Suppressor macrophage (primary cell): ENCODE measurements around the gene SDK1.

ENCODE experiments used
- DNase-seq, 4 experiments: peaks; one replicate each; pipeline ENCODE4 v3.0.0-alpha.2; 2020 to 2022

SDK1 gene

DNA sequence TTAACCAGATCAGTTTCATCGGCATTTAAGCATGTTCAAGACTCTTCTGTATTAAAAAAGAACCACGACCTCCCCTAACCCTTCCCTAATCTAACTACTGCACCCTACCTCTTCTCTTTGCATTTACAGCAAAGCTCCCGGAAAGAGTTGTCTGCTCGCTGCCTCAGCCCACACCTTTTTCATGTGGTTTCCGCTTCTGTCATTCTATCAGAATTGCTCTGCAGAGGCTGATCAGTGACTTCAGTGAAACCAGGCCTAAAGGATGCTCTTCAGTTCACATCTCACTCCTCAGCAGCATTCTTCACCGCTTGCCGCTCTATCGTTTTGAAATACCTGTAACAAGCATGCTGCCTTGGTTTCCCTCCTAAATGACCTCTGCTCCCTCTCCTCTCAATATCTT, 160.9 kb downstream of the SDK1 start:
- no peak for DNase-seq

DNA sequence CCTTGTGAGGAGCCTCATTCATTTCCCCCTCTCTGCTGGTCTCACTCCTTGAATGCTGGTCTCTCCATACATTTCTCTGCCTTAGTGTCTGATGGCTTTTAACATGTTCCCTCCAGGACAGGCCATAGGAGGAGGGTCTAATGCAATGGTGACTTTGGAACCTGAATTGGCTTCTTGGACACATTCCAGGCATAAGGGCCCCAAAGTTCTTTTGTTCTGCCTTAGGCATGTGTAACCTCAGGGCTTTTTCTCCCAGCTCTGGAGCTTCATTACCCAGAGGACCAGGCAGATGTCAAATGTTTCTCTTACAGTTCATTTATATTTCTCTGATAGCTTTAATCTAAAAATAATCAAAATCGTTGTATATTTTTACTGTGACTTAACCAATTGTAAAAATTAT, 162.6 kb downstream of the SDK1 start:
- DNase-seq: no peak

DNA sequence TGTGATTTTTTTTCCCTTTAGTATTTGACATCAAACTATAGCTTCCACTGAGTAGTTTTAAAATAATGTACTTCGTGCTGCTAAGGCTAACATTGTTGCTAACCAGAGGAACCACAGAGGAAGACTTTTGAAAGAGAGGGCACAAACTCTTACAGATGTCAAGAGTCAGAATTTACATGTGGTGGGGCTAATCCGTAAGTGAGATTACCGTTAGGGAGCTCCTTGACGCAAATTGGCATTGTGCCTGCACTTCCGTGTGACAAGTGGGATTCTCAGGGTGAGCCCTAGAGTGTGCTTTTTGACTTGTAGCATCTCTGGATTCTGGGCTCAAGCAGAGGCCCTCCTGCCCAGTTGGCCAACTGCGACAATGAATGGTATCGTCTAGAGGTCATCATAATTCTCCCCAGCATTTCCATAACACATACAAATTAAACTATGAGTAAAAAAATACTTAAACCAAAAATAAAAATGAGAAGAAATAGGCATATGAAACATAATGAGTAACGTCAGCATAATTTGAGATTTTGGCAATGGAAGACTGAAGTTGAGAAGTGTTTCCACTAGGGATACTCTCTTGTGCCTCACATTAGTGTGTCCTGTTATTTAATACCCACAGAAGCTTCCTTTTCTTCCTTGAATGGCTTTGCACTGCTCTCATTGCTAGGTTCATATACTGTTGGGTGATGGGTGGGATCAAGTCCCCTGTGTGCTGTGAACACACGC, 164.0 kb downstream of the SDK1 start:
- DNase-seq: no peak

DNA sequence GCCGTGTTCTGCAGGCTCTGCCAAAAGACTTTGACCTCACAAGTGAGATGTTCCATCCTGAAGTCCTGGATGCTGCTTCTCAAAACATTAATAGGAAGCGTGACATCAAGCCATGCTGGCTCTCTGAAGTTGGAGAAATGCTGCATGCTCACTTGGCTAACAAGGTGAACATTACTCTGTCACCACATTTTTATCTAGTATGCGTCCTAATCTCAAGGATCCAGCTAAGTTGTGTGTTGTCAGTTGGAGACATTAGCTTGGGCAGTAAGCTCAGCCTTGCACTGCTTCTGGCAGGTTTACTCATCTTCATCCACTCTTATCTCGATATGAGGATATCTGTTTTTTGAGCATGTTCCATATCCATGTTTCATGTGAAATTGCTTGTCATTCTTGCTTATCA, 165.2 kb downstream of the SDK1 start:
- DNase-seq: no peak

DNA sequence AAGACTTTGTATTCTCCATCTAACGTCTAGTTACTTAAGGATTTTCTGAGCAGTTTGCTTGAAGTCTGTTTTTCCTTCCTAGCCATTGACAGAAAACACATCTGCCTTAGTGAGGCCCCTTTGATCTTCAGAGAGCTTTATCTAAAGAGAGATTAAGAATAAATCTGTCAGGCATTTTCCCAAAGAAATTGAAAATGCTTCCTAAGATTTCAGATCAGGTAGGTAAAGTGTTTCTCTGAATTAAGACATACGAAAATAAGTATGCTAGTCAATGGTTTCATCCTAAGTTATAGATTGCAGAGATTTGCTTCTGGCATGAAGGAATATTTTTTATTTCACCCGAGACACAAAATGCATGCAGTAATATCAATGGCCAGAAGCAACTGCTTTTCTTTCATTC, 168.6 kb downstream of the SDK1 start:
- DNase-seq: no peak

DNA sequence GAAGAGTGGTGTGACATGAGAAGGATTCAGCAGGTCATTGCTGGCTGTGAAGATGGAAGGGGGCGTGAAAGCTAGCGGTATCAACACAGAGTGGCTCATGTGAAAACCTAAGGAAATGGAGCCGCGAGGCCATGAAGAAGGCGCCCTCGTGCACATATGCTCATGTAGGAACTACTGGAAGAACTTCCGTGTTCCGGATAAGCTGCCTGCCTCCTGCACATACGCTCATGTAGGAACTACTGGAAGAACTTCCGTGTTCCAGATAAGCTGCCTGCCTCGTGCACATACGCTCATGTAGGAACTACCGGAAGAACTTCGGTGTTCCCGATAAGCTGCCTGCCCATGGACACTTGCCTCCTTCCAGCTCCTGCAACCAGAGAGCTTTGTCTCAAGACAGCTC, 179.1 kb downstream of the SDK1 start:
- DNase-seq: no peak

DNA sequence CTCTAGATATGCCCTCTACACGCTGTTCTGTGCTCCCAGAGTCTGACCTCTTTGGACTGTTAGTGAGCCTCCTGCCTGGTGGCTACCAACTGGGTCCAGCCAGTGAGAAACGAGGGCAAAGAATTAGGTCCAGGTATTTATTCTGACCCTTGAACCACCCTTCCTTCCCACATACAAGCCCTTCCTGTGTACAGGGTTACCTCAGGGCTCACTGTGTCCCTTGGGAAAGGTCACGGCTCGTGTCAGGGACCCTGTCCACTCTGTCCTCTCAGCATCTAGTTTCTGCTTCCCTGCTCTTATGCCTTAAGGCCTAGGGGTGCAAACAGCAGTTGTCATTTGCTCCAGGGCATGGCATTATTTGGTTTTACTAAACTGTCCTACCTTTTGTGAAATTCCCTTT, 180.4 kb downstream of the SDK1 start:
- DNase-seq: no peak

DNA sequence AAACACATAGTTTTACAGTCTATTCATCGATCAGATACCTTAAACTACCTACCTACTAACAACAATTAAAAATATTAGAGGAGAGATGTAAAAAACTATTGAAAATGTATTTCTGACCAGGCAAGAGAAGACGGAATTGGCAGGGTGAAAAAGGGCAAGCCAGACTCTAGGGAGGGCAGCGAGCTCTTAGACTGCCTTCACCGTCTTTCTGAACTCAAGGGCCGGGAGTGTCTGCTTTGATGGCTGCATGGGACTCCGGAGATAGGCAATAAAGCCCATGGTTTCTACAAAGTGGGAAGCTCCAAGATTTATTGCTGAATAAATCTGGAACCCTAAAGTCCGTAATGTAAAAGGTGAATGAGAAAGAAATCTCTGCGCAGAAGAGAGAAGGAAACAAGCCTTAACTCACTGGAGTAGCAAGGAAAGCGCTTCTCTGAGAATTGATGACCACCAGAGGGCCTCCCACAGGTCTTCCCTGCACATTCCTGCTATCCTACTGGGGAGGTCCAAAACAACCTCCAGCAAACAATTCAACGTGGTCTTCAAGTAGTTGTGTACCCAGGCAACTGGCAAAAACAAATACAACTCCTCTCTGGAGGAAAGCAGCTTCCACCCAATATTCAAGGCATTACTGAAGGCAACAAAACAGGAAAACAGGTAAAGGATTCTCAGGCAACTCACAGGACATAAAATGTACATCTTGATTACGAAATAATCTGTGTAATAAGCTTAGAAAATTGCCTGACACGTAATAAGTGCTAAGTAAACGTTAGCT, 181.3 kb downstream of the SDK1 start:
- DNase-seq: peak in 2 of 4 experiments; percentile 9 to 10

DNA sequence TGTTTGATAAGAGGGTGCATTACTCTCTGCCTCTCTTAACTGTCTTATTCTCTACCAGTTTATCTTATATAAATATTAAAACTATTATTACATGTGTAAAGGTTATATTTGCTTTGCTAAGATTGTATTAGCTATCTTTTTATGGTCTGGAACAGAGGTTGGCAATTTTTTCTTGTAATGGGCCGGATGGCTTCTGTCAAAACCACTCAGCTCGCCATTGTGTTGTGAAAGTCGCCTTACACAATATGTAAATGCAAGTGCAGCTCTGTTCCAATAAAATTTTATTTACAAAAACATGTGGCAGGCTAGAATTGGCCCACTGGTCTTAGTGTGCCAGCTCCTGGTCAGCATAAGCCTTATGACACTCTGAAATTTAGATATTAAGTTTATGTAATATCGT, 185.8 kb downstream of the SDK1 start:
- DNase-seq: no peak

DNA sequence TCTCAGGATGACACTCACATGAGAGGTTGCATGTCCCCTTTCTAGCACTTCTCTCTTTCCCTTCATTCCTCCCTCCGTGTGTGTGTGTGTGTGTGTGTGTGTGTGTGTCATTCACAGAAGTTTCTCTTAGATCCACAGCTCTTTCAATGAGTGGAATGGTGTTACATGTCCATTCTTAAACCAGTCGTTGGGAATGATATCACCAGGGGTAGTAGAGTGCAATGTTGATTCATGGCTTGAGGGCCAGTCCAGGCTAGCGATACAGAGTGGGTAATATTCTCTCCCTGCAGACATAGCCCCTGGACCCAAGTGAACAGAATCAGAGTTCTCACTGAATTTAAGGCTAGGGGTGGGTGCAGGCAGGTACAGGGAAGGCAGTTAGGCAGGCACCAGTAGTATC, 187.8 kb downstream of the SDK1 start:
- DNase-seq: no peak

DNA sequence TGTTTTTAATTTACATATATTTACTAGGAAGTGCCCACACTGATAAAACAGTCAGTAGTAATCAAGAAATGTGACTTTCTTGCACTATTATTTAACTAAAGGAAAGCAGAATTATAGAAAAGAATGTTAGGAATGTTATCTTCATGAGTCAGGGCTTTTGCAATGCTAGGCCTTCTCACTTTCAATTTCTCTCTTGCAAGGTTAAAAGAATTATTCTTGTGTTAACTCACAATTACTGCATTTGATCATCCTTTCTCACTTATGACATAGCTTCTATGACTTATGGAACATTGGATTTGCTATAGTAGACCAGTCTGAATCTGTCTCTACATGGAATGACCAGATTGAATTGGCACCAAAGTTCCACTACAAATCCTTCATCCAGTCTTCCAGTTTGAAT, 192.4 kb downstream of the SDK1 start:
- no peak for DNase-seq

DNA sequence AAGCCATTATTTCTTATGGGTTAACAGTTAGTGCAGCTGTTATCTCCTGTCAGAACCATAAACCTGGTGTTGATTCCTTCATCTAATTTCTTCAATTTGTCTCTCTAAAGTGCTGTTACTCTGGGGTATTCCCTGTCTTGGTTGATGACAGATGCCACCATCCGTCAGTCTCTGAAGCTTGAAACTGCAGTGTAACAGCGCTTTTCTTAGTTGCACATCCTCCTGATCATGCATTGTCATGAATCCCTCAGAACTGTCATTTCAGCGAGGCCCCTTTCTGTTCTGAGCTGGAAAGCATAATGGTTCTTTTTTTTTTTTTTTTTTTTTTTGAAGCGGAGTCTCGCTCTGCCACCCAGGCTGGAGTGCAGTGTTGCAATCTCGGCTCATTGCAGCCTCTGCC, 193.9 kb downstream of the SDK1 start:
- no peak for DNase-seq

DNA sequence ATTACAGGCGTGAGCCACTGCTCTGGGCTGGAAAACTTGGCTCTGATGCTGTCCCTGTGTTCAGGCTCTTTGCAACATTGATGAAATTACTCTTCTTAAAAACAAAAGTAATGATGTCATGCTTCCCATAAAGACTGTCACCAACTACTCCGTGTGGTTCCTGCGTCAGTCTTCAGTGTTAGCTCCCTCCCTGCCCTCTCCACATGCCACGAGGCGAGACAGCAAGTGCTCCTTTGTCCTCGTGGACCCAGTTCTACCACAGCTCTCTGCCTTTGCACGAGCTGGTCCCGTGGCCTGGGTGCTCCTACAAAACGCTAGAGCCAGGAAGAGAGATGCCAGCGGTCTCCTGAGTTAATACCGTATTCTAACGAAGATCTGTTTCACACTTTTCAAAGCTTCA, 194.5 kb downstream of the SDK1 start:
- DNase-seq: no peak

DNA sequence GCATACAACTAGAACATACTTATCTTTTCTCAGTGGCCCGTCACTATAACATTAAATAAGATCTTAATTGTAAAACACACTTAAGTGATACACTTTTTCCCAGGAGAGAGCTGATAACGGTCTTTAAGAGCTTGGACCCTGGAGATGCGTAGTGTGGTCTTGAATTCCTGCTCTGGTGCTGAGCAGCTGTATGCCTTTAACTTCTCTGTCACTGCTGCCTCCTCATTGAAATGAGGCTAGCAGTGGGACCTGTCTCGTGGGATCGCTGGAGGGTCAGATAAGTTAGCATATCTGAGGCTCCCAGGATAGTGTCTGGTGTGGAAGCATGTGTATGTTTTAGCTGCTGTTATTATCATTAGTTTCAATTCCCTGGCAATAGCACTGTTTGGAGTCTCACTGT, 194.9 kb downstream of the SDK1 start:
- DNase-seq: no peak

DNA sequence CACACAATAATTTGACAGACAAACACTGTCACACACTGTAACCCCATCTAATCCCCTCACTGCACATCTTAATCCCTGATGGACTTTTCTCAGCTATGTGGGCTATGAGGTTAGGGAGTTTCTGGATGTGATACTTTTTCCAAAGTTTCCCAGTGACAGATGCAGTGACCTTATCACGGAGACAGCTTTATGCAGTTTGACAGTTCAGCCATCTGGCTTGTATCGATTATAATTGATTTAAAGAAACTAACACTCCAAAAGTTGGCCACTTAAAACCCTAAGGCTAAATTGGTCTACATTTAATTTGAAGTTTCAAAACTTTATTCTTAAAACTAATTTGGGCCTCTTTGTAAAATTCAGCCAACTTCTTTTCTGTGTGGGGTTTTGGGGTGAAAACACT, 196.7 kb downstream of the SDK1 start:
- no peak for DNase-seq

DNA sequence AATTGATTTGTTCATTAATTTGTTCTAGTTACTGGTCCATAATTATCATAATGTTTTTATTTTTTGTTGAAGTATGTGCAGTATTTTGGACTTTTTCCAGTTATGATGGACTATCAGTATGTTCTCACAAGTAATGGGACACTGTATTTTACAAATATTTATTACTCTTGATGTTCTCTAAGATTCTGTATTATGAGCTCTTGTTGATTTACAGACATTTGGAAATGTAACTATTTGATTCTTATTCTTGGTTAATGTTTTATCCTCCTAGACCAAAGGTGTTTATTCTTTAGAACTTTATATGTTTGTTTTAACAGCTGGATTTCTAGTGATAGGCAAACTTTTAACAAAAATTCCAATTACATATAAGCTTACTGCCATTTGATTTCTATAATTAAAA, 200.6 kb downstream of the SDK1 start:
- no peak for DNase-seq

DNA sequence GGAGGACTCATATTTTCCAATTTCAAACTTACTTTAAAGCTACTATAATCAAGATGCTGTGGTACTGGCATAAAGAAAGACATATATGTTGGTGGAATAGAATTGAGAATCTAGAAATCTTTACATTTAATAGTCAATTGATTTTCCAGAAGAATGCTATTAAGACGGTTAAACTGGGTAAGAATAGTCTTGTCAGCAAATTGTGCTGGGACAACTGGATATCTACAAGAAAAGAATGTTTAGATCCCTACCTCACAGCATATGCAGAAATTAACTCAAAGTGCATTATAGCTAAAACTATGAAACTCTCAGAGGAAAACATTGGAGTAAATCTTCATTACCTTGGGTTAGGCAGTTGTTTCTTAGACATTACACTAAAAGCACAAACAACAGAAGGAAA, 203.3 kb downstream of the SDK1 start:
- DNase-seq: no peak

DNA sequence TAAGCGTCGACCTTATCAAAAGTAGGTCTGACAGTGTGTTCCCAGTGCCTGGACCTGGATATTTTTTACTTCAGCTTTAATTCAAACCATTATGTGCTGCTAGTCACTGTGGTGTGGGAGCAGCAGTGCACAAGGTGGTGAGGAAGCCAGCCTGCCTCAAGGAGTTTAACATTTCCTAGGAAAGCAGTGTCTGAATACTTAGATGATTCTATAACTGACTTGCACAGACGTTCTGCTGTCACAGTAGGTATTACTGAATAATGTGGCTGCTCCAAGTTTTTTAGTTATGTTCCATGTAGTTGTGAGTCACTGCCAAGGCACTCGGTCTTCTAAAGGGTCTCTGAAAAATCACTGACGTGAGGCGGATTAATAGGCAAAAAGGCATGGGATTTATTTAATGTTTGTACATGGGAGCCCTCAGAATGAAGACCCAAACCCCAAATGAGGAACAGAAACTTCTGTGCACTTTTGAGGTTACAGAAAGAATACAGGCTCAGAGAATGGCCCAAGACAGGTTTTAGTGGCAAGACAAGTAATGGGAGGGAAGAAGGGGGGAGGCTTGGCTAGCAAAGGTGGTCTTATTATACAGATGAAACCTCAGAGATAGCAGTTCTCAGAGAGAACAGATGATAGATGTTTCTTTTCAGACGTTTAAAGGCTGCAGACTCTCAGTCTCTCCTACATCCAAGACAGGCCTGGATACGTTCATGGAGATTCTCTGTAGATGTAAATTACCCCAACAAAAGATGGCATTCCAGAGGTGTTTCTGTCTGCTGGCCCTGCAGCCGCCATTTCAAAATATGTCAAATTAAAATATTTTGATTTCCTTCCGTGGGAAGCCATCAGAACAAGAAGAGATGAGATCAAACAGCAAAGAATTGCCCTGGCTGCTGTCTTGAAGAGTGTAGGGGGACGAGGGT, 209.3 kb downstream of the SDK1 start:
- peak in 1 of 4 experiments; percentile 2 for DNase-seq

DNA sequence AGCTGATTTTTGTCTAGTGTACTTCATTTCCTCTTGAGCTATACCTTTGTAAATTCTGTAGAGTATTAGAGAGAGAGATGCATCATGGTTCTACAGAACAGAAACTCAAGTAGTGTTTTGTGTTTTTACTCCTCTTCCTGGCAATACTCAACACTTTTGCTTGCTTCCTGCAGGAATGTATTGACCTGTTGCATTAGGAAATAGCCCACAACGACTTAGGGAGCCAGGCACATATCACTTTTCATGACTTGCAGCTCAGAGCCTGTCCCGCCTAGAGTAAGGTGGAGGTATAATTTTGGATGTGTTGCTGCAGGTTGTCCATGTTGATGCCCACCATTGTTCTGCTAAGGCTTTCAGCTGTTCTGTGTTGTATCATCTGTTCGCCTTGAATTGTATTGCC, 216.3 kb downstream of the SDK1 start:
- DNase-seq: no peak

DNA sequence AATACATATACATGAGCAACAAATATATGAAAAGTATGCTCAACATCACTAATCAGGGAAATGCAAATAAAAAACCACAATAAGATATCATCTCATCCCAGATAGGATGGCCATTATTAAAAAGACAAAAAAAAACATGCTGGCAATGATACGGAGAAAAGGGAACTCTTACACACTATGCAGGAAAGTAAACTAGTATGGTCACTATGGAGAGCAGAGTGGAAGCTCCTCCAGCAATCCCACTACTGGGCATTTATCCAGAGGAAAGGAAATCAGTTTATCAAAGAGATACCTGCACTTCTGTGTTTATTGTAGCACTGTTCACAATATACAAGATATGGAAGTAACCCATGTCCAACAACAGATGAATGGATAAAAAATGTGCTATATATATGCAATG, 217.5 kb downstream of the SDK1 start:
- no peak for DNase-seq

DNA sequence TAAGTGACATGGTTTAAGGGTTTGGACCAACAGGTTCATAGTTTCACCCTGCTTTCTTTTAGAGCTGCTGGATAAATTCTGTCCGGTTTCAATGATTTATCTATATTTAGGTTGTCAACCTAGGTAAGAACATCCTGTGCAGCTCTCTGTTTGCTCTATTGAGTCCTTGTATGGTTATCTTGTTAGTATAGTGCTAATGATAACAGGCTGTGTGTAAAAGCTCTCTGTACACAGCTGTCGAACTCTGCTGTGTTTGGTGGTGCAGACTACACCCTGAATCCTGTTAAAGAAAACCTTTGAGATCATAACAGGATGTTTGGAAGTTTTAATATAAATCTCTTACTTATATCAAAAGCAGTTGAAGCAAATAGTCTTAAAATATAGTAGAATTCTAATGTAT, 219.2 kb downstream of the SDK1 start:
- DNase-seq: no peak

DNA sequence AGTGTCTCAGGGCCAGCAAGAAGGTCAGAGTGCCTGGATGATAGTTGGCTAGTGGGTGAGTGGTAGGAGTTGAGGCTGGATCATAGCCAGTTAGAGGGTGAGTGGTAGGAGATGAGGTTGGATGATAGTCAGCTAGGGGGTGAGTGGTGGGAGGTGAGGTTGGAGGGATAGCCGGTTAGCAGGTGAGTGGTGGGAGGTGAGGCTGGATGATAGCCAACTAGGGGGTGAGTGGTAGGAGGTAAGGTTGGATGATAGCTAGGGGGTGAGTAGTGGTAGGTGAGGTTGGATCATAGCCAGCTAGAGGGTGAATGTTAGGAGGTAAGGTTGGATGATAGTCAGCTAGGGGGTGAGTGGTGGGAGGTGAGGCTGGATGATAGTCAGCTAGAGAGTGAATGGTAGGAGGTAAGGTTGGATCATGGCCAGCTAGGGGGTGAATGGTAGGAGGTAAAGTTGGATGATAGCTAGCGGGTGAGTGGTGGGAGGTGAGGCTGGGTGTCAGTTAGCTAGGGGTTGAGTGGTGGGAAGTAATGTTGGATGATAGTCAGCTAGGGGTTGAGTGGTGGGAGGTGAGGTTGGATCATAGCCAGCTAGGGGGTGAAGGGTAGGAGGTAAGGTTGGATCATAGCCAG, 226.6 kb downstream of the SDK1 start:
- no peak for DNase-seq

DNA sequence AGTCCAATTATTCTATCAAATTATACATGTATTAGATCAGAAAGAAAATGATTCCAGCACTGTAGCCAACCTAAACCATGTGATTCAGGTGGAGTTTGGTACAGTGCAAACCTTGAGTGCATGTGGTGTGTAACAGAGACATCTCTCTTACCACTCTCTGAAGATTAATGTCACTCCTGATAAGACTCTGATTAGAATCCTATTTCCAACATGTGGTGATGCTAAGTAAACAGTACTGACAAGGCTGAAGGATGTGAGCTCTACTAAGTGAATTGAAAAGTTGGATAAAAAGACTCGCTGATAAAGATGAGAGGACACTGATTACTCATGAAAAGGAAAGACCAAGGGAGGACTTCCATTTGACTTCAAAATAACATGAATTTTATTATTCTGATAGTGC, 232.0 kb downstream of the SDK1 start:
- no peak for DNase-seq
